ENCODE measurements around the gene NECAB2.

The NECAB2 gene

GRCh38 chr16:83958137-83958845, 9.8 kb upstream of the NECAB2 start:
- Histone ChIP-seq H3K27ac (ENCODE audit: low read depth, low read length) (no peak overlapping the region), H3K4me3 (ENCODE audit: low read length) (no peak overlapping the region), H3K27me3 (ENCODE audit: control insufficient read depth, insufficient read depth, low read length) (no peaks in the 10 kb centered on the region), H3K4me1 (ENCODE audit: control insufficient read depth, insufficient read depth, low read length) (peaks cover 7% of the 10 kb centered on the region), H3K9ac (ENCODE audit: low read length) (no peak overlapping the region), H3K36me3 (ENCODE audit: control insufficient read depth, insufficient read depth, low read length) (peaks cover 13% of the 10 kb centered on the region)

GRCh38 chr16:83958846-83959565, 9.0 kb upstream of the NECAB2 start:
- peaks cover 2% of the 10 kb centered on the region for H3K4me1 ChIP-seq (ENCODE audit: control insufficient read depth, insufficient read depth, low read length)
- H3K9ac ChIP-seq (ENCODE audit: low read length): no peak overlapping the region
- H3K4me3 ChIP-seq (ENCODE audit: low read length): no peak overlapping the region
- no peaks in the 10 kb centered on the region for H3K27me3 ChIP-seq (ENCODE audit: control insufficient read depth, insufficient read depth, low read length)
- H3K36me3 ChIP-seq (ENCODE audit: control insufficient read depth, insufficient read depth, low read length): peaks cover 15% of the 10 kb centered on the region
- no peak overlapping the region for H3K27ac ChIP-seq (ENCODE audit: low read depth, low read length)

- Histone ChIP-seq H3K27ac (ENCODE audit: low read depth, low read length) (no peak overlapping the region), H3K27me3 (ENCODE audit: control insufficient read depth, insufficient read depth, low read length) (no peaks in the 10 kb centered on the region), H3K4me3 (ENCODE audit: low read length) (no peak overlapping the region), H3K4me1 (ENCODE audit: control insufficient read depth, insufficient read depth, low read length) (no peaks in the 10 kb centered on the region), H3K36me3 (ENCODE audit: control insufficient read depth, insufficient read depth, low read length) (peaks cover 15% of the 10 kb centered on the region), H3K9ac (ENCODE audit: low read length) (no peak overlapping the region)
Observed at GRCh38 chr16:83959656-83960434, 8.2 kb upstream of the NECAB2 start.

- H3K9ac ChIP-seq (ENCODE audit: low read length): no peak overlapping the region
- H3K27ac ChIP-seq (ENCODE audit: low read depth, low read length): no peak overlapping the region
- no peak overlapping the region for H3K4me3 ChIP-seq (ENCODE audit: low read length)
- peaks cover 15% of the 10 kb centered on the region for H3K36me3 ChIP-seq (ENCODE audit: control insufficient read depth, insufficient read depth, low read length)
- no peaks in the 10 kb centered on the region for H3K4me1 ChIP-seq (ENCODE audit: control insufficient read depth, insufficient read depth, low read length)
- no peaks in the 10 kb centered on the region for H3K27me3 ChIP-seq (ENCODE audit: control insufficient read depth, insufficient read depth, low read length)
Observed at GRCh38 chr16:83960521-83961249, 7.4 kb upstream of the NECAB2 start.

- H3K36me3 ChIP-seq (ENCODE audit: control insufficient read depth, insufficient read depth, low read length): peaks cover 15% of the 10 kb centered on the region
- no peak overlapping the region for H3K9ac ChIP-seq (ENCODE audit: low read length)
- no peaks in the 10 kb centered on the region for H3K27me3 ChIP-seq (ENCODE audit: control insufficient read depth, insufficient read depth, low read length)
- no peak overlapping the region for H3K27ac ChIP-seq (ENCODE audit: low read depth, low read length)
- H3K4me3 ChIP-seq (ENCODE audit: low read length): no peak overlapping the region
- no peaks in the 10 kb centered on the region for H3K4me1 ChIP-seq (ENCODE audit: control insufficient read depth, insufficient read depth, low read length)
Observed at GRCh38 chr16:83961591-83961990, 6.5 kb upstream of the NECAB2 start.

- Histone ChIP-seq H3K36me3 (ENCODE audit: control insufficient read depth, insufficient read depth, low read length) (peaks cover 14% of the 10 kb centered on the region), H3K27me3 (ENCODE audit: control insufficient read depth, insufficient read depth, low read length) (no peaks in the 10 kb centered on the region), H3K27ac (ENCODE audit: low read depth, low read length) (no peak overlapping the region), H3K4me1 (ENCODE audit: control insufficient read depth, insufficient read depth, low read length) (no peaks in the 10 kb centered on the region), H3K9ac (ENCODE audit: low read length) (no peak overlapping the region), H3K4me3 (ENCODE audit: low read length) (no peak overlapping the region)
Observed at GRCh38 chr16:83963277-83964119, 4.5 kb upstream of the NECAB2 start.

GRCh38 chr16:83964684-83965443, 3.2 kb upstream of the NECAB2 start:
- H3K36me3 ChIP-seq (ENCODE audit: control insufficient read depth, insufficient read depth, low read length): peaks cover 8% of the 10 kb centered on the region
- H3K9ac ChIP-seq (ENCODE audit: low read length): no peak overlapping the region
- H3K27ac ChIP-seq (ENCODE audit: low read depth, low read length): no peak overlapping the region
- no peaks in the 10 kb centered on the region for H3K4me1 ChIP-seq (ENCODE audit: control insufficient read depth, insufficient read depth, low read length)
- H3K4me3 ChIP-seq (ENCODE audit: low read length): no peak overlapping the region
- peaks cover 4% of the 10 kb centered on the region for H3K27me3 ChIP-seq (ENCODE audit: control insufficient read depth, insufficient read depth, low read length)

- Histone ChIP-seq H3K27ac (ENCODE audit: low read depth, low read length) (no peak overlapping the region), H3K27me3 (ENCODE audit: control insufficient read depth, insufficient read depth, low read length) (peaks cover 4% of the 10 kb centered on the region), H3K9ac (ENCODE audit: low read length) (no peak overlapping the region), H3K36me3 (ENCODE audit: control insufficient read depth, insufficient read depth, low read length) (peaks cover 7% of the 10 kb centered on the region), H3K4me3 (ENCODE audit: low read length) (no peak overlapping the region), H3K4me1 (ENCODE audit: control insufficient read depth, insufficient read depth, low read length) (no peaks in the 10 kb centered on the region)
Observed at GRCh38 chr16:83965444-83966152, 2.4 kb upstream of the NECAB2 start.

GRCh38 chr16:83966153-83966696, 1.8 kb upstream of the NECAB2 start:
- H3K27me3 ChIP-seq (ENCODE audit: control insufficient read depth, insufficient read depth, low read length): peaks cover 4% of the 10 kb centered on the region
- no peak overlapping the region for H3K4me3 ChIP-seq (ENCODE audit: low read length)
- H3K4me1 ChIP-seq (ENCODE audit: control insufficient read depth, insufficient read depth, low read length): no peaks in the 10 kb centered on the region
- H3K36me3 ChIP-seq (ENCODE audit: control insufficient read depth, insufficient read depth, low read length): peaks cover 5% of the 10 kb centered on the region
- no peak overlapping the region for H3K27ac ChIP-seq (ENCODE audit: low read depth, low read length)
- no peak overlapping the region for H3K9ac ChIP-seq (ENCODE audit: low read length)

GRCh38 chr16:83967091-83967490, 953 bp upstream of the NECAB2 start:
- Histone ChIP-seq H3K27me3 (ENCODE audit: control insufficient read depth, insufficient read depth, low read length) (peaks cover 4% of the 10 kb centered on the region), H3K9ac (ENCODE audit: low read length) (no peak overlapping the region), H3K4me1 (ENCODE audit: control insufficient read depth, insufficient read depth, low read length) (no peaks in the 10 kb centered on the region), H3K27ac (ENCODE audit: low read depth, low read length) (no peak overlapping the region), H3K36me3 (ENCODE audit: control insufficient read depth, insufficient read depth, low read length) (peaks cover 5% of the 10 kb centered on the region), H3K4me3 (ENCODE audit: low read length) (no peak overlapping the region)

Measured in rectal smooth muscle tissue (tissue), 1 donor.